ENCODE measurements around the gene AKAP1. TPM values are rescaled to one million over a fixed set of nuclear protein-coding genes. Genes with fewer than 3 reads are reported as not detected.

Gene AKAP1
- total RNA-seq, 2 donors from 2014 or later: 11.6 to 18.5 TPM

DNA sequence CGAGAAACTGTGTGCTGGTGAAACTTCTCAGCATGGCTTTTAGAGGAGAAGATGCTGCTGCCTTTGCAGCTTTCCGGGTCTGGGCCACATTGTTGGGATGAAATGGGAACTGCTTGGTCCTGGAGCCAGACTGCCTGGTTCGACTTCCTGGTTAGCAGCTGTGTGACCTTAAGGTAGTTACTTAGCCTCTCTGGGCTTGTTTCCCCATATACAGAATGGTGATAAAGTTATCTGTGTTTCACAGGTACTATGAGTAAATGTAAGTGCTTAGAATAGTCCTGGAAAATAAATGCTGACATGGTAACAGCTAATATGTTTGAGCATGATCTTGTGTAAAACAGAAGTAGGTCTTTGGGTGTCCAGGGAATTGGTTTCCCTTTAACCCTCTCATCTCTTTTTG is 26.3 kb downstream of the AKAP1 start:
- Histone ChIP-seq H3K27ac (ENCODE audit: low read depth, low read length) (no peak overlapping the region), H3K9ac (ENCODE audit: extremely low read depth, low read length, poor library complexity, severe bottlenecking) (no peak overlapping the region), H3K9me3 (ENCODE audit: control insufficient read depth, low read length) (no peaks in the 10 kb centered on the region), H3K36me3 (ENCODE audit: control insufficient read depth, insufficient read depth, low read length) (peaks cover 16% of the 10 kb centered on the region), H3K27me3 (ENCODE audit: control insufficient read depth, insufficient read depth, low read length, poor library complexity, severe bottlenecking) (no peaks in the 10 kb centered on the region), H3K4me1 (ENCODE audit: control insufficient read depth, insufficient read depth, low read length) (peaks cover 6% of the 10 kb centered on the region), H3K4me3 (ENCODE audit: low read length) (no peak overlapping the region)
- Mint-ChIP-seq H3K27ac (no peak overlapping the region), H3K4me3 (no peak overlapping the region), H3K27me3 (ENCODE audit: insufficient read depth) (no peaks in the 10 kb centered on the region), H3K4me1 (peaks cover 9% of the 10 kb centered on the region), H3K36me3 (ENCODE audit: low read depth) (peaks cover 19% of the 10 kb centered on the region), H3K9me3 (no peaks in the 10 kb centered on the region)
- TF ChIP-seq CTCF (conservative IDR thresholded peaks at IDR 0.05): no peak
- no peak for DNase-seq
- 88 to 90% methylated on average over 3 of the region's 3 CpGs for WGBS, 2 experiments (ENCODE audit: insufficient coverage in 1 of 2, insufficient read length in 1 of 2)

- Mint-ChIP-seq H3K27me3 (ENCODE audit: insufficient read depth) (no peaks in the 10 kb centered on the region), H3K4me1 (peaks cover 2% of the 10 kb centered on the region), H3K9me3 (no peaks in the 10 kb centered on the region), H3K27ac (no peak overlapping the region), H3K4me3 (no peak overlapping the region), H3K36me3 (ENCODE audit: low read depth) (peaks cover 20% of the 10 kb centered on the region)
- DNase-seq: peak; percentile 47
- Histone ChIP-seq H3K9me3 (ENCODE audit: control insufficient read depth, low read length) (no peaks in the 10 kb centered on the region), H3K27me3 (ENCODE audit: control insufficient read depth, insufficient read depth, low read length, poor library complexity, severe bottlenecking) (no peaks in the 10 kb centered on the region), H3K27ac (ENCODE audit: low read depth, low read length) (no peak overlapping the region), H3K4me3 (ENCODE audit: low read length) (no peak overlapping the region), H3K36me3 (ENCODE audit: control insufficient read depth, insufficient read depth, low read length) (peaks cover 16% of the 10 kb centered on the region), H3K4me1 (ENCODE audit: control insufficient read depth, insufficient read depth, low read length) (no peaks in the 10 kb centered on the region), H3K9ac (ENCODE audit: extremely low read depth, low read length, poor library complexity, severe bottlenecking) (no peak overlapping the region)
- WGBS, 2 experiments (ENCODE audit: insufficient coverage in 1 of 2, insufficient read length in 1 of 2): 93 to 100% methylated on average over 2 to 6 of the region's 6 CpGs
- no peak for TF ChIP-seq CTCF (conservative IDR thresholded peaks at IDR 0.05)
Measured at GRCh38 chr17:57113011-57113410, 28.0 kb downstream of the AKAP1 start.

DNA sequence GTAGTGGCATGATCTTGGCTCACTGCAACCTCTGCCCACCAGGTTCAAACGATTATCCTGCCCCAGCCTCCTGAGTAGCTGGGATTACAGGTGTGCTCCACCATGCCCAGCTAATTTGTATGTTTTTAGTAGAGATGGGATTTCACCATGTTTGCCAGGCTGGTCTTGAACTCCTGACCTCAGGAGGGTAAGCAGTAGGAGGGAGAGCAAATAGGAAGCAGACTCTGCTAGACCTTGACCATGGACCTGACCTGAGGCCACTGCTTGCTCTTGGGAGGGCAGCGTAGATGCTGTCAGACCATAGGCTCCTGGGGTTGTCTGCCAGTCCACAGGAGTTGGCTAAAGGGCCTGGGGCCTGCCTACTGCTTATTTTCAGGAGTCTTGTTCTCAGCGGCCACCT is 28.6 kb downstream of the AKAP1 start:
- no peak for DNase-seq
- Mint-ChIP-seq H3K27ac (no peak overlapping the region), H3K36me3 (ENCODE audit: low read depth) (peaks cover 24% of the 10 kb centered on the region), H3K9me3 (no peaks in the 10 kb centered on the region), H3K4me1 (peaks cover 1% of the 10 kb centered on the region), H3K27me3 (ENCODE audit: insufficient read depth) (no peaks in the 10 kb centered on the region), H3K4me3 (no peak overlapping the region)
- Histone ChIP-seq H3K27ac (ENCODE audit: low read depth, low read length) (no peak overlapping the region), H3K4me1 (ENCODE audit: control insufficient read depth, insufficient read depth, low read length) (no peaks in the 10 kb centered on the region), H3K9ac (ENCODE audit: extremely low read depth, low read length, poor library complexity, severe bottlenecking) (no peak overlapping the region), H3K9me3 (ENCODE audit: control insufficient read depth, low read length) (no peaks in the 10 kb centered on the region), H3K27me3 (ENCODE audit: control insufficient read depth, insufficient read depth, low read length, poor library complexity, severe bottlenecking) (no peaks in the 10 kb centered on the region), H3K36me3 (ENCODE audit: control insufficient read depth, insufficient read depth, low read length) (peaks cover 19% of the 10 kb centered on the region), H3K4me3 (ENCODE audit: low read length) (no peak overlapping the region)
- TF ChIP-seq CTCF (conservative IDR thresholded peaks at IDR 0.05): no peak
- 80 to 93% methylated on average over 1 to 3 of the region's 3 CpGs for WGBS, 2 experiments (ENCODE audit: insufficient coverage in 1 of 2, insufficient read length in 1 of 2)

All from endodermal cell (in vitro differentiated cells).